Measurements from ENCODE around the gene ITGA6. TPM values are rescaled to one million over a fixed set of nuclear protein-coding genes. Genes with fewer than 3 reads are reported as not detected.

ITGA6 gene
- polyA plus RNA-seq, 4 donors: 33.2 to 81.0 (median 48.4) TPM

DNA sequence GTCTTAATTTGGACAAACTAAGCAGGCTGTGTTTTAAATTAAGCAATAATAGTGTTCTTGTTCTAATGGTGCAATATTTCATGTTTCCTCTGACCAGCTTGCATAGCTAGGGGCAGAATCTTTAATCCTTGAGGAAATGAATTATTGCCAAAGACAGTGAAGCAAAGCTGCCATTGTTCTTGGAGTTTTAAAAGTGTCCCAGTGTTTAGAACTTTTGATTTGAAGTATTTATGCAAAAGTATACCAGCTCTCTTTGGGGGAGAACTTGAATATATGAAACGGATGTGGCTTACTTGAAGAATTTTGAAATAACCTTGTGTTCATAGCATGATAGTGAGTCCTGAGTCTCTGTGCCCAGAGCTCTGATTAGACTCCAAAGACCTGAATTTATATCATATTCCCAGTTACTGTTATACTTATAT lies 33.4 kb downstream of the ITGA6 start:
- peaks cover 12 to 49% (median 19%) of the 10 kb centered on the region in 3 donors for H3K4me1 ChIP-seq (ENCODE audit: control insufficient read depth in 3 of 3, insufficient read depth in 2 of 3, low read depth in 1 of 3, low read length in 2 of 3)
- FAIRE-seq (no peak), DNase-seq (no peak)
- peaks cover 0 to 11% (median 0%) of the 10 kb centered on the region in 3 donors for H3K36me3 ChIP-seq (ENCODE audit: control insufficient read depth in 3 of 3, insufficient read depth in 2 of 3, low read depth in 1 of 3, low read length in 3 of 3)
- no peaks in the 10 kb centered on the region for H3K9me3 ChIP-seq (ENCODE audit: control insufficient read depth in 2 of 2, insufficient read depth in 1 of 2, low read depth in 1 of 2, low read length in 1 of 2)
- H3K4me3 ChIP-seq (ENCODE audit: low read depth in 1 of 3, low read length in 3 of 3): no peak overlapping the region
- H3K27ac ChIP-seq (ENCODE audit: low read depth in 1 of 3, low read length in 2 of 3): no peak overlapping the region
- H3K27me3 ChIP-seq (ENCODE audit: control insufficient read depth in 3 of 3, insufficient read depth in 3 of 3, low read length in 3 of 3): no peaks in the 10 kb centered on the region
- 11 to 46% (median 38%) methylated on average over 1 of the region's 1 CpG for WGBS, 3 donors

DNA sequence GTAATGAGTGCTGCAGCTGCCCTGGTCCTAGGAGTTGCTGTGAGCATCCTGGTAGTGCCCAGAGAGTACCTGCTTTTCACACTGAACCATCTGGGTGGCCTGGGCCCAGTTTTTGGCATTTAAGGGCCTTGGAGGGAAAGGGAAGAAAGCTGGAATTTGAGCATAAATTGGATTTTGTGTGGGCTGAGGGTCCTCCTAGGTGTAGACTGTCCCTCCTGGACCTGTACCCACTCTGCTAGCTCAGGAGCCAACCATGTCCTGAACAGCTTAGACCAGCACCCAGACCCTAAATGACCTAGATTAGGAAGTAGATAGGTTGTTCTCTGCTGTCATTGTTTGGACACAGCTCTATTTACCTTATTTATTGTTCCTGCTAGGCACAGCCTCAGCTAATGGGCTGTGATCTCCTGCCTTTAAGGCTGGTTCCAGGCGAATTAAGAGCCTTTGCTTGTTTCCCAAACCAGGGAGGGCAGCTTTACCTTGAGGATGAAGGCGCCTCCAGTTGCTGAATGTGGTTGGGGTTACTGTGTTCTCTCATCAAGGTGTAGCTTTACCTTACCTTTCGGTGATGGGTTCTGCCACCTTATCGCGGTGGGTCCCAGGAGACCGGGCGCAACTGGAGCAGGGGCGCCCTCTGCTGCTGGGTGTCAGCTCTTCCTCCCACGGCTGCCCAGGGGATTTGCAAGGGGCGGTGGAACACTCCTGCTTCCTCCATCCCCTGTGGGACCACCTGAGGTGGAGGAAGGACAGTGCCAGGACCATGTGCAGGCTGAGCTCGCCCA lies 34.4 kb downstream of the ITGA6 start:
- DNase-seq: peak; percentile 79 to 87
- Histone ChIP-seq H3K36me3 (ENCODE audit: control insufficient read depth in 3 of 3, insufficient read depth in 2 of 3, low read depth in 1 of 3, low read length in 3 of 3) (peaks cover 0 to 10% (median 0%) of the 10 kb centered on the region in 3 donors), H3K9me3 (ENCODE audit: control insufficient read depth in 2 of 2, insufficient read depth in 1 of 2, low read depth in 1 of 2, low read length in 1 of 2) (no peaks in the 10 kb centered on the region), H3K4me3 (ENCODE audit: low read depth in 1 of 3, low read length in 3 of 3) (no peak overlapping the region), H3K4me1 (ENCODE audit: control insufficient read depth in 3 of 3, insufficient read depth in 2 of 3, low read depth in 1 of 3, low read length in 2 of 3) (peaks cover 9 to 42% (median 19%) of the 10 kb centered on the region in 3 donors), H3K27ac (ENCODE audit: low read depth in 1 of 3, low read length in 2 of 3) (peak overlapping the region; percentile 21 to 88 (median 55)), H3K27me3 (ENCODE audit: control insufficient read depth in 3 of 3, insufficient read depth in 3 of 3, low read length in 3 of 3) (no peaks in the 10 kb centered on the region)
- FAIRE-seq: no peak
- WGBS, 3 donors: 3 to 21% (median 7%) methylated on average over 11 of the region's 11 CpGs

DNA sequence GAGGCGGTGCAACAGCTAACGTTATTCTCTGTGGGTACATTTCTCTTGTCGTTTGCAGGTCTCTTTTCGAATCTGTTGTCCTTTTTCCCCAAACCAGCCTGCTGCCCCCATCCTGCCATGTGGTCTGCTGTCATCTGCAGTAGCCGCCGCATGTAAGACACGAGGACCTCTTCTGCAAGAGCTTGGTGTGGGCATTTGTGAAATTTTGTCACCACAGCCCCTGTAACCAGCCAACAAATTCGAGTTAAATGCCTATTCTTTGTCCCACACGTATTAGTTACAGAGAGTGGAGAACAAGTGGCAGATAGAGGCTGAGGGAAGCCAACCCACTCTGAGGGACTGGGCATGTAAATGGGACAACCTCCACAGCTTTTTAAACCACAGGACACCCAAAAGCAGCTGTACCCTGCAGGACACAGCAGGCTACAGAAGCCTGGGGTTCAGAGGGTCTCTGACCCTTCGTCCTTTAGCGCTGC lies 35.0 kb downstream of the ITGA6 start:
- no peak overlapping the region for H3K4me3 ChIP-seq (ENCODE audit: low read depth in 1 of 3, low read length in 3 of 3)
- H3K4me1 ChIP-seq (ENCODE audit: control insufficient read depth in 3 of 3, insufficient read depth in 2 of 3, low read depth in 1 of 3, low read length in 2 of 3): peaks cover 9 to 42% (median 19%) of the 10 kb centered on the region in 3 donors
- FAIRE-seq (no peak), DNase-seq (no peak)
- H3K36me3 ChIP-seq (ENCODE audit: control insufficient read depth in 3 of 3, insufficient read depth in 2 of 3, low read depth in 1 of 3, low read length in 3 of 3): peaks cover 0 to 12% (median 0%) of the 10 kb centered on the region in 3 donors
- H3K9me3 ChIP-seq (ENCODE audit: control insufficient read depth in 2 of 2, insufficient read depth in 1 of 2, low read depth in 1 of 2, low read length in 1 of 2): no peaks in the 10 kb centered on the region
- WGBS, 3 donors: 22 to 36% (median 23%) methylated on average over 11 of the region's 11 CpGs
- peak overlapping the region; percentile 20 to 88 (median 33) for H3K27ac ChIP-seq (ENCODE audit: low read depth in 1 of 3, low read length in 2 of 3)
- no peaks in the 10 kb centered on the region for H3K27me3 ChIP-seq (ENCODE audit: control insufficient read depth in 3 of 3, insufficient read depth in 3 of 3, low read length in 3 of 3)

DNA sequence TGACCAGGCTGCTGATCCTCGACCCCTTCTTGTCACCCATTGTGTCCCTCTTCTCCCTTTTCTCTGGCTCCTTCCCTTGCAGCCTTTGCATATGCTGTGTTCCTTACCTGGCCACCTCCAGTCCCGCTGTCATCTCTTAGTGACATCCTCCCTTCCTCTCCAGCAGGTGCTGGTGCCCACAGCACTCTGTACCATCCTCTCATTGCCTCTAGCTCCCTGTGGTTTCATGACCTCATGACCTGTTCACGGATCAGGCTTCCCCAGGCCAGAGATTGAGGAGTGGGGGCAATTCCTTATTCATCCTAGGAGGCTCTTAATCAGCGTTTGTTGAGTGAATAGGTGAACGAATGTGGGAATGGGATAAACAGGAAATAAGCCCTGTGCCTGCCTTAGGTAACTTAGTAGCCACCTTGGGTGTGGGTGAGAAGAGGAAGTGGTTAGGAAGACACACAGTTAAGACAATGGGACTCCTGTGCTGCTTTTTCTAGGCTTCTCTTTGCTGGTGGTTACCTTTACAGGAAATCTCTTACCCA lies 35.5 kb downstream of the ITGA6 start:
- WGBS, 3 donors: 21 to 40% (median 23%) methylated on average over 5 of the region's 5 CpGs
- H3K27ac ChIP-seq (ENCODE audit: low read depth in 1 of 3, low read length in 2 of 3): peak overlapping the region; percentile 20 to 88 (median 33)
- H3K36me3 ChIP-seq (ENCODE audit: control insufficient read depth in 3 of 3, insufficient read depth in 2 of 3, low read depth in 1 of 3, low read length in 3 of 3): peaks cover 0 to 15% (median 0%) of the 10 kb centered on the region in 3 donors
- H3K27me3 ChIP-seq (ENCODE audit: control insufficient read depth in 3 of 3, insufficient read depth in 3 of 3, low read length in 3 of 3): no peaks in the 10 kb centered on the region
- DNase-seq (peak in 1 of 2 donors; percentile 73), FAIRE-seq (no peak)
- no peak overlapping the region for H3K4me3 ChIP-seq (ENCODE audit: low read depth in 1 of 3, low read length in 3 of 3)
- H3K9me3 ChIP-seq (ENCODE audit: control insufficient read depth in 2 of 2, insufficient read depth in 1 of 2, low read depth in 1 of 2, low read length in 1 of 2): no peaks in the 10 kb centered on the region
- peaks cover 9 to 42% (median 19%) of the 10 kb centered on the region in 3 donors for H3K4me1 ChIP-seq (ENCODE audit: control insufficient read depth in 3 of 3, insufficient read depth in 2 of 3, low read depth in 1 of 3, low read length in 2 of 3)

DNA sequence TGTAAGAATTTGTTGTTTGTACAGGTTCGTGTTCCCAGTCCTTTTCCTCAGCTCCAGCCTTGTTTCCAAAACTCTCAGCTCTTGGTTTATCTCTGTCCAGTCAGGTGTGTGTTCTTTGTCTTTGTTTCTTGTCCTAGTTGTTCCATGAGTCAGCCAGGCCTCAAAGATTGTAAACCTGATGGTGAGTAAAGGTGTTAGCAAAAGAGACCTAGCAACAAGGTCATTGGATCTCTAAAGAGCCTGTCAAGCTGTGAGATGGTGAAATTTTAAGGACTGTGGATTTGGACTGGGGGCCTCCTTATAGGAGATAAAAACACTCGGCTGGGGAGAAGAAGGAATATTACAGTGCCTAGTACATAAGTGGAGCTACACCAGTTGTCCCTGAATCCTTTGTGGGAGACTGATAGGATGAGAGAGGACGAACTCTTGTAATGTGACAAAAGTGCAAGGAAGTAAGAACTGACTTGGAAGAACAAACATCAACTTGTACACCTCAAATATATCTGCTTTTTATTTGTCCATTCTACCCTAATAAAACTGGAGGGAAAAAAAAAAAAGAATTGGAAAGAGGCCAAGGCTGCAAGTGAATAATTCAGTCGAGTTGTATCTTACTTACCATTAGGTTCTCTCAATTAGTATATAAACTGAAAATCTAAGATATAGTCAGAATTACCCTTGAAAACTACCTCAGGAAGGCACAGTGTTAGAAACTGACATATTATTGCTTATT lies 37.2 kb downstream of the ITGA6 start:
- Histone ChIP-seq H3K36me3 (ENCODE audit: control insufficient read depth in 3 of 3, insufficient read depth in 2 of 3, low read depth in 1 of 3, low read length in 3 of 3) (peaks cover 0 to 15% (median 2%) of the 10 kb centered on the region in 3 donors), H3K9me3 (ENCODE audit: control insufficient read depth in 2 of 2, insufficient read depth in 1 of 2, low read depth in 1 of 2, low read length in 1 of 2) (no peaks in the 10 kb centered on the region), H3K4me3 (ENCODE audit: low read depth in 1 of 3, low read length in 3 of 3) (no peak overlapping the region), H3K27me3 (ENCODE audit: control insufficient read depth in 3 of 3, insufficient read depth in 3 of 3, low read length in 3 of 3) (no peaks in the 10 kb centered on the region), H3K27ac (ENCODE audit: low read depth in 1 of 3, low read length in 2 of 3) (peak overlapping the region; percentile 20 to 88 (median 33)), H3K4me1 (ENCODE audit: control insufficient read depth in 3 of 3, insufficient read depth in 2 of 3, low read depth in 1 of 3, low read length in 2 of 3) (peaks cover 9 to 42% (median 17%) of the 10 kb centered on the region in 3 donors)
- DNase-seq (peak; percentile 64 to 88), FAIRE-seq (no peak)
- 13 to 54% (median 37%) methylated on average over 4 of the region's 4 CpGs for WGBS, 3 donors

DNA sequence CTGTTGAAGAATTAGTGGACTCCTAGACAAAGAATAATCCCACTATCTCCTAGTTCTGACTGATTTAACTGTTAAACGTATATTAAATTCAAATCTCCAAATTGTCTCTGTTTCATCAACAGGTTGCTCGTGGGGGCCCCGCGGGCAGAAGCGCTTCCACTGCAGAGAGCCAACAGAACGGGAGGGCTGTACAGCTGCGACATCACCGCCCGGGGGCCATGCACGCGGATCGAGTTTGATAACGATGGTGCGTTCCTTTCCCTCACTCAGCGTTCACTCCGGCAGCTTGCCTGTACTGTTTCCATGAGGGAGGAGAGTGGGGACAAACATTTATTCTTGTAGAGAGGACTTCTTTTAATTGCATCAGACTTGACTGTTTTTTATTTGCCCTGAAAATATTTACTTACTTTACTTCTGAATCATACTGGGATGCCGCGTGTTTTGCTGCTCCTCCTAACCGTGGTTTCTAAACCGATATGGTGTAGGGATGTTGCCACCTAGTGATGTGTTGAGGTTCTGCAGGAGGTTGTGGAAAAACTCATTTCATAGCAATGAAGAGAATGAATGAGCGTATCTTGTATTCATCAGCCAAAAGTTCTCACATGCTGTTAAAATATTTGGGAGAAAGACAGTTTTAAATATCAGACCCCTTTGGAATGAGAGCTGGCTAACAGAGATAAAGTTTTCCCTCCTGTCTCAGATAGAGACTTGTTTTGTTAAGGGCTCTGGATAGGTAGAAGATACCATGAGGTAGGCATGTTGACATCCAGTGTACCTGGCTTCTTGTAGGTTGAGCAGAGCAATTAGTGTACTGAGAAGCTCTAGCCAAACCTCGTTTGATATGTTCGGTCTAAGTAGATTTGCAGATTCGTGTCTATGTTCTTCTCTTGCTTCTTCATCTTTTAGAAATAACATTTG lies 38.3 kb downstream of the ITGA6 start:
- Histone ChIP-seq H3K36me3 (ENCODE audit: control insufficient read depth in 3 of 3, insufficient read depth in 2 of 3, low read depth in 1 of 3, low read length in 3 of 3) (peaks cover 0 to 15% (median 2%) of the 10 kb centered on the region in 3 donors), H3K4me3 (ENCODE audit: low read depth in 1 of 3, low read length in 3 of 3) (no peak overlapping the region), H3K4me1 (ENCODE audit: control insufficient read depth in 3 of 3, insufficient read depth in 2 of 3, low read depth in 1 of 3, low read length in 2 of 3) (peaks cover 9 to 42% (median 17%) of the 10 kb centered on the region in 3 donors), H3K27me3 (ENCODE audit: control insufficient read depth in 3 of 3, insufficient read depth in 3 of 3, low read length in 3 of 3) (no peaks in the 10 kb centered on the region), H3K9me3 (ENCODE audit: control insufficient read depth in 2 of 2, insufficient read depth in 1 of 2, low read depth in 1 of 2, low read length in 1 of 2) (no peaks in the 10 kb centered on the region), H3K27ac (ENCODE audit: low read depth in 1 of 3, low read length in 2 of 3) (peak overlapping the region in 1 of 3 donors; percentile 65)
- DNase-seq: peak; percentile 83
- WGBS, 3 donors: 21 to 32% (median 28%) methylated on average over 24 of the region's 24 CpGs
- FAIRE-seq: no peak

DNA sequence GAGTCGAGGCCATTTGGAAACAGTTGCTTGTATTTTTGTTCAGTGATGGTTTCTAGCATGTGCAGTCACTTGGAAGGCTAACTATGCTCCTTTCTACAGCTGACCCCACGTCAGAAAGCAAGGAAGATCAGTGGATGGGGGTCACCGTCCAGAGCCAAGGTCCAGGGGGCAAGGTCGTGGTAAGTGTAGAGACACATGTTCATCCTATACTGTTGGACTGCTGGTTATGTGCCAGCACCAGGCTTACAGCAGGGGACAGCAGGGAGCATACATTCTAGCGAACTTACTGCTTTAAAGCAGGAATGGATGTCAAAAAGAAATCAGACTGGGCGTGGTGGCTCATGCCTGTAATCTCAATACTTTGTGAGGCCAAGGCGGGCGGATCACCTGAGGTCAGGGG lies 40.0 kb downstream of the ITGA6 start:
- H3K4me3 ChIP-seq (ENCODE audit: low read depth in 1 of 3, low read length in 3 of 3): no peak overlapping the region
- no peak overlapping the region for H3K27ac ChIP-seq (ENCODE audit: low read depth in 1 of 3, low read length in 2 of 3)
- H3K4me1 ChIP-seq (ENCODE audit: control insufficient read depth in 3 of 3, insufficient read depth in 2 of 3, low read depth in 1 of 3, low read length in 2 of 3): peaks cover 9 to 30% (median 11%) of the 10 kb centered on the region in 3 donors
- 35 to 59% (median 44%) methylated on average over 8 of the region's 8 CpGs for WGBS, 3 donors
- H3K27me3 ChIP-seq (ENCODE audit: control insufficient read depth in 3 of 3, insufficient read depth in 3 of 3, low read length in 3 of 3): no peaks in the 10 kb centered on the region
- H3K36me3 ChIP-seq (ENCODE audit: control insufficient read depth in 3 of 3, insufficient read depth in 2 of 3, low read depth in 1 of 3, low read length in 3 of 3): peaks cover 0 to 26% (median 2%) of the 10 kb centered on the region in 3 donors
- DNase-seq (no peak), FAIRE-seq (no peak)
- H3K9me3 ChIP-seq (ENCODE audit: control insufficient read depth in 2 of 2, insufficient read depth in 1 of 2, low read depth in 1 of 2, low read length in 1 of 2): no peaks in the 10 kb centered on the region
